ENCODE measurements around the gene NECTIN3. TPM values are rescaled to one million over a fixed set of nuclear protein-coding genes. Genes with fewer than 3 reads are reported as not detected.

The NECTIN3 gene
- total RNA-seq, 2 donors from 2014 or later: 25.3 to 63.8 TPM

- no peaks in the 10 kb centered on the region for H3K27me3 ChIP-seq (replicated peaks; ENCODE audit: insufficient read depth)
- H3K27ac ChIP-seq: no peak overlapping the region
- no peak for DNase-seq (ENCODE audit: low spot score)
- WGBS: 93% methylated on average over 2 of the region's 2 CpGs
- H3K4me3 ChIP-seq: no peak overlapping the region
- TF ChIP-seq POLR2A (IDR thresholded peaks at IDR 0.05) (no peak), POLR2AphosphoS5 (IDR thresholded peaks at IDR 0.05) (no peak), CTCF (IDR thresholded peaks at IDR 0.05) (no peak)
- H3K36me3 ChIP-seq: no peaks in the 10 kb centered on the region
- H3K9me3 ChIP-seq: no peaks in the 10 kb centered on the region
- intact Hi-C loops (cut with DNase I): no loop called here
- H3K4me1 ChIP-seq (replicated peaks): no peaks in the 10 kb centered on the region
These were observed 5.8 kb downstream of the NECTIN3 start for GRCh38 chr3:111077369-111077768.

GRCh38 chr3:111080413-111080812 lies 8.8 kb downstream of the NECTIN3 start:
- DNase-seq (ENCODE audit: low spot score): no peak
- no peak overlapping the region for H3K4me3 ChIP-seq
- peak in 3 of 4 experiments; percentile 18 to 46 (median 32) for TF ChIP-seq CTCF (IDR thresholded peaks at IDR 0.05)
- no peak for TF ChIP-seq POLR2AphosphoS5 (IDR thresholded peaks at IDR 0.05)
- TF ChIP-seq POLR2A (IDR thresholded peaks at IDR 0.05): no peak
- H3K4me1 ChIP-seq (replicated peaks): no peaks in the 10 kb centered on the region
- 43% methylated on average over 1 of the region's 1 CpG for WGBS
- intact Hi-C loops (cut with DNase I): loop anchor here (10.0 kb wide), 1 partner anchor 1346 kb away; no protein-coding TSS in a partner anchor
- H3K36me3 ChIP-seq: no peaks in the 10 kb centered on the region
- no peaks in the 10 kb centered on the region for H3K9me3 ChIP-seq
- H3K27ac ChIP-seq: no peak overlapping the region
- no peaks in the 10 kb centered on the region for H3K27me3 ChIP-seq (replicated peaks; ENCODE audit: insufficient read depth)

- TF ChIP-seq POLR2AphosphoS5 (IDR thresholded peaks at IDR 0.05) (no peak), CTCF (IDR thresholded peaks at IDR 0.05) (no peak), POLR2A (IDR thresholded peaks at IDR 0.05) (no peak)
- no peaks in the 10 kb centered on the region for H3K9me3 ChIP-seq
- WGBS: 74% methylated on average over 3 of the region's 3 CpGs
- no peak overlapping the region for H3K27ac ChIP-seq
- H3K27me3 ChIP-seq (replicated peaks; ENCODE audit: insufficient read depth): no peaks in the 10 kb centered on the region
- no peaks in the 10 kb centered on the region for H3K36me3 ChIP-seq
- no peaks in the 10 kb centered on the region for H3K4me1 ChIP-seq (replicated peaks)
- no peak overlapping the region for H3K4me3 ChIP-seq
- intact Hi-C loops (cut with DNase I): loop anchor here (10.0 kb wide), 1 partner anchor 1346 kb away; no protein-coding TSS in a partner anchor
- no peak for DNase-seq (ENCODE audit: low spot score)
These were observed 9.5 kb downstream of the NECTIN3 start for GRCh38 chr3:111081008-111081545.

- Histone ChIP-seq H3K4me1 (replicated peaks) (no peaks in the 10 kb centered on the region), H3K27ac (no peak overlapping the region), H3K36me3 (no peaks in the 10 kb centered on the region), H3K27me3 (replicated peaks; ENCODE audit: insufficient read depth) (no peaks in the 10 kb centered on the region), H3K4me3 (no peak overlapping the region), H3K9me3 (no peaks in the 10 kb centered on the region)
- TF ChIP-seq POLR2A (IDR thresholded peaks at IDR 0.05) (no peak), CTCF (IDR thresholded peaks at IDR 0.05) (no peak), POLR2AphosphoS5 (IDR thresholded peaks at IDR 0.05) (no peak)
- 82% methylated on average over 2 of the region's 2 CpGs for WGBS
- intact Hi-C loops (cut with DNase I): loop anchor here (10.0 kb wide), 1 partner anchor 1350 kb away; no protein-coding TSS in a partner anchor
- no peak for DNase-seq (ENCODE audit: low spot score)
These were observed 13.3 kb downstream of the NECTIN3 start for GRCh38 chr3:111084911-111085310.

GRCh38 chr3:111087924-111088469 lies 16.4 kb downstream of the NECTIN3 start:
- intact Hi-C loops (cut with DNase I): loop anchor here (10.0 kb wide), 1 partner anchor 1353 kb away; no protein-coding TSS in a partner anchor
- TF ChIP-seq CTCF (IDR thresholded peaks at IDR 0.05) (no peak), POLR2AphosphoS5 (IDR thresholded peaks at IDR 0.05) (no peak), POLR2A (IDR thresholded peaks at IDR 0.05) (no peak)
- Histone ChIP-seq H3K4me1 (replicated peaks) (no peaks in the 10 kb centered on the region), H3K4me3 (no peak overlapping the region), H3K27me3 (replicated peaks; ENCODE audit: insufficient read depth) (no peaks in the 10 kb centered on the region), H3K9me3 (no peaks in the 10 kb centered on the region), H3K36me3 (no peaks in the 10 kb centered on the region), H3K27ac (no peak overlapping the region)
- DNase-seq (ENCODE audit: low spot score): no peak

All from prostate gland (tissue), 2 donors.